8988T (cell line): ENCODE measurements around the gene WDR49.

Source experiments
- DNase-seq: peaks from one replicate; pipeline ENCODE4 v3.0.0; 2011

The WDR49 gene

DNA sequence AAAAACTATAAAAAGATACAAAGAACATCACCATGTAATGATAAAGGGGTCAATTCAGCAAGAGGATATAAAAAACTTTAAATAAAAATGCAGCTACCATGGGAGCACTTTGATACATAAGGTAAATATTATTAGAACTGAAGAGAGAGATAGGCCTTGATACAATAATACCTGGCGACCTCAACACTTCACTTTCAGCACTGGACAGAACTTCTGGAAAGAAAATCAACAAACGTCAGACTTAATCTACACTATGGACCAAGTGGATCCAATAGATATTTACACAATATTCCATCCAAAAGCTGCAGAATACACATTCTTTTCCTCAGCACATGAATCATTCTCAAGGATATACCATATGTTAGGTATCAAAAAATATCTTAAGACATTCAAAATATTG lies 42.0 kb downstream of the WDR49 start:
- DNase-seq = no peak

DNA sequence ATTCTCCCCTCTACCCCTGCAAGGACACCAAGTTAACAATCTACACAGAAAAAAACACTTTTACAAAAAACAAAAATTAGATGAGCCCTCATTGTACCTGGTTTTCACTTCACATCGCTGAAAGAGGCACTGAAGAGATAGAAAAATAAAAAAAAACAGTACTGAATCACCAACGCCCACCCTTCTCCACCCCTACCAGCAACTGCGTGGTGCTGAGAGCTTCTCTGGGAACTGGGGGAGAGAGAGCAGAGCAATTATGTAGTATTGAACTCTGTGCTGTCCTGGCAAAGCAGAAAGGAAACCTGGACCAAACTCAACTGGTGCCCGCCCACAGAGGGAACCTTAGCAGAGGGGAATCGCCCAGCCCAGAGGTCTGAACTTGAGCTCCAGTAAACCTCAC lies 44.6 kb downstream of the WDR49 start:
- DNase-seq = no peak

DNA sequence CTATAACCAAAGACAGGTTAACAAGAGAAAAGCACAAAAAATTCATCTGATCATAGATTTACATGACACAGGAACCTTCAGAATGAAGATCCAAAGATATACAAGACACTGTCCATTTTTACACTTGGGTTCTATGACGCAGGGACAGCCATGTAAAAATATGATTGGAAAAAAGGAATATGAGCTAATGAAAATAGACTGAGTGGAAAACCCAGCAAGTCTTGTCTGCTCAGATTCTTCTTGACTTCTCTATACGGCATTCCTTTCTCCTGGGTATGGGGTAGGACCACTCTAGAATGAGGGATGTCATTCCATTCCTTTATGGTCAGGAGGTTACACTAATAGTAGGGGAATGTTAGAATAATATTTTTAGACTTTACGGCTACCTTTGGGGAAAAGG lies 46.9 kb downstream of the WDR49 start:
- DNase-seq = no peak

DNA sequence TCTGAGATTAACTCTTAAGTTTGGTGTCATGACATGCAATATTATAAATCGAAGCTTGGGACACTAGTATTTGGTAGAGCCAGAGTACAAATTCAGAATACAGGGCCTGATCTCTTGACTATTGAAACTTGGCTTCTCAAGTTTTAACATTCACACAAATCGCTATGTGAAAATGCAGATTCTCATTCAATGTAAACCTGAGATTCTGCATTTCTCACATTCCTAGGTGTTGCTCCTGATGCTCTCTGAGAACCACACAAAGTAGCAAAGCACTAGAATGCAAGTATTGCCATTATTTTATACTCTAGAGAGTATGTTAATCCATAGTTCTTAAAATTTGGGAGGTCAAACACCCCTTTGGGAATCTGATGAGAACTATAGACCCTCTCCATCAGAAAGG lies 47.9 kb downstream of the WDR49 start:
- no peak for DNase-seq

DNA sequence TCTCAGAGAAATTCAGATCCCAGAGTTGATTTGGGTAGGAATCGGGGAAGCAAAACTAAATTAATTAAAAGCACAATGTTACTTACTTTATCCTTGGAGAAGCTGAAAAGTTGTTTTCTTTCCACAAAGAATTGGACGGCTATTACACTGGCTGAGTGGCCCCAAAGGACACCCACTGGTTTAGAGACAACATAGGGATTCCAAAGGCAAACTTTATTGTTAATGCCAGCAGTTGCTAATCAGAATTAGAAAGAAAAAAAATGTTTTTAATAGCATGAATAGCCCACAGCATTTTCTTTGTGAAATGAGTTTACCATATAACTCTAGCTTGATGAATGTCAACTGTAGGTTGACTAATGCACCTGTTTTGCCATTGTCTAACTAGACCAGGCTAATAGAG lies 51.7 kb downstream of the WDR49 start:
- DNase-seq = no peak

DNA sequence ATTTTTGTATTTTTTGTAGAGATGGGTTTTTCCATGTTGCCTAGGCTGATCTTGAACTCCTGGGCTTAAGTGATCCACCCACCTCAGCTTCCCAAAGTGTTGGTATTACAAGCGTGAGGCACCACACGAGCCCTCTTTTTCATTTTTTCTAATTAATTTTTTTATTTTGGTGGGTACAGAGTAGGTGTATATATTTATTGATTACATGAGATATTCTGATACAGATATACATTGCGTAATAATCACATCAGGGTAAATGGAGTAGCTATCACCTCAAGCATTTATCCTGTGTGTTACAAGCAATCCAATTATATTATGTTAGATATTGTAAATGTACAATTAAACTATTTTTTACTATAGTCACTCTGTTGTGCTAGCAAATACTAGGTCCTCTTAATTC lies 66.1 kb downstream of the WDR49 start:
- no peak for DNase-seq

DNA sequence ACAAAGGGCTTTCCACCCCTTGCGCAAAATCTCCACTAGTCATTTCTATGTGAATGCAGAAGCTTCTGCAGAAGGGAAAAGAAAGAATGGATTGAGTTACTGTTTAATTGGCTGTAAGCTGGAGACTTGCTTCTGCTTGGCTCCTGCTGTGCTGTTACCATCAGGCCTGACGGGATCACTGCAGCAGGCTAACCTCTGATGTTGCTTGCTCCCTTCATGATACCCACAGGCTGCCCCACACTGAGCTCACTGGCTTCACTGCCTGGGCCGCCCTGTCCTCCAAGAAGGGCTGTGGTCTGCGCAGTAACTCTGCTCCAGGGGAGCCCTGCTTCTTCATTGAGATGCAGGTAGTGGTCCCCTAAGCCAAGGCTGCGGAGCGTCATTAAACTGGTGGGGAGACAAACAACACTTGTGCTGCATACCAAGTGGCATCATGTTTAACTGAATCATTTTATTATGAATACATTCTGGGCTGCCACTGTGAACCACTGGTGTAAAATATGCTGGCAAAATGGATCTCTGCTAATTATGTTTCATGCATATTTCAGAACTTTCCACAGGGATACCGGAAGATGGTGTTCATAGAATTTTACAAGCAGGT lies 78.6 kb downstream of the WDR49 start:
- DNase-seq = no peak

DNA sequence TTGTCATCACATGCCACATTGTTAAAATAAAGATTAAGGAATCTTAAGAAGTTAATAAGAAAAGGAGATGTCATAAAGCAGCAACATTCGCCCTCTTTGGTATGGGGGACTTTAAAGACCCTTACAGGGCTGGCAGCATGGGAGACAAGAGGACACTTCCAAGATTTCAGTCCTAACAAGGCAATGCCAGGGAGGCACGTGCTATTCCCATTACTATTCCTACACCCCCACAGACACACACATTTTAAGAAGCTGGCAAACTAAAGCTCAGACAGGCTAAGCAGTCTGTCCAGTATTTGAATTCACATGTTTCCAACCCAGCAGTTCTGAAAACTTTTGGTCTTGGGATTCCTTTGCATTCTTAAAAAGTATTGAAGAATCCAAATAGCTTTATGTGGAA lies 80.8 kb downstream of the WDR49 start:
- DNase-seq = no peak

DNA sequence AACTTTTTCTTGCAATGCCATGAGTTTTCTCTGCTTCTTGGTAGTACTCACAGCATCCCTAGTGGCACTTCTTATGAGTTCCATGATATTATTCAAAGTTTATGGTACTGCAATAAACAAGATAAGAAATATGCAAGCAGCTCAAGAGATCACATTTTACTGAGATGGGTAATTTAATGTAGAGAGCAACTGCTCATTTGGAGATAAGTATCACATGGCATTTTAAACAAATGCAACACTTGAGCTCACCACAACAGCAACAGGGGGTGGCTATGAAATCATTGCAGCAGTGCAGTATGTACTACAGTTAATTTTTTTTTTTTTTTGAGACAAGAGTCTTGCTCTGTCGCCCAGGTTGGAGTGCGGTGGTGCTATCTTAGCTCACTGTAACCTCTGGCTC lies 85.1 kb downstream of the WDR49 start:
- DNase-seq = no peak

DNA sequence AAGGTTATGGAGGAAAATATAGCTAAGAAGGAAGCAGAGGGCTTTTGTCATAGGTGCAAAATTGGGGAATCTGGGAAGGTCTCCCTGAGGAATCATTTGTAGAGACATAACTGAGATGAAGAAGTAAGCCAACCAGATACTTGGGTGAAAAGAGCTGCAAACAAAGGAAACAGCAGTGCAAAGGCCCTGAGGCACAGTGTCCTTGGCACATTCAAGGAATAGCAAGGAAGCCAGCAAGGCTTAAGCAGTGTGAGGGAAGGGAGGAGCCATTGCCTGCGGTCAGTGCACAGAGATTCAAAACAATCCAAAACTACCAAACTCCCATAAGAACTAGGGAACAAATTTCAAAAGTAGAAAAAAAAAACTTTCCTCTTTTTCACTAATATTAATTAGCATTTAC lies 88.3 kb downstream of the WDR49 start:
- DNase-seq = no peak

DNA sequence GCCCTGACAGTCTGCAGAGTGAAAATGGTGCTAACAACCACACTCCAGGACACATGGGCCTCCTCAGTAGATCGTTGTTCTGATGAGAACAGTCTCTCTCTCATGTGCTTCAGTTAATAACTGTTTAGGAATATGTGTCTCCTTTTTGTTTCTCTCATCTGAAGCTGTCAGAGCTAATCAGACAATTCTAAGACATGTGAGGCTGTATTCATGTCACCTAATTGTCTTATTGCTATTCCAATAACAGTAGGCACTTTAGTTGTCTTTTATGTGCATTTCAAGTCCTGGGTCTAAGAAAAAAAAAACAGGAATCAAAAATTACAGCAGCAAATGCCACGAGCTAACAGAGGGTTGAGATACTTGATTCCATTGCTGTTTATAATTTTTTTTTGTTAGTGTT lies 89.1 kb downstream of the WDR49 start:
- DNase-seq = no peak

DNA sequence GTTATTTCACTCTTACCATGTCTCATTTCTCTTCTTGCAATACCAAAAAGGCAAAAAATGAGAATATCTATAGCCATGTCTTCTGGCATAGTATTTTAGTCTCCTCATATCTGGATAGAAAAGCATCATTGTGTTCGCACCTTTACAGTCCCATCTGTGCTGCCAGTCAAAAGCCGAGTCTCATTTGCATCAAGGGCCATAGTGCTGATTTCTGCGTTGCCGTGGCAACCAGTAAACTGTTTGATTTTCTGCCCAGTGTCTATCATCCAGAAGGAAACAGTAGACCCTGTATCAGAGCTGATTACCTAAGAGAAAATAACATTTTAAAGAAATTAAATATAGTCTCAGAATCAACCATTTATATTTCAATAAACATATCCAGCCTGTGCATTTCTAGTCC lies 93.8 kb downstream of the WDR49 start:
- DNase-seq = no peak

DNA sequence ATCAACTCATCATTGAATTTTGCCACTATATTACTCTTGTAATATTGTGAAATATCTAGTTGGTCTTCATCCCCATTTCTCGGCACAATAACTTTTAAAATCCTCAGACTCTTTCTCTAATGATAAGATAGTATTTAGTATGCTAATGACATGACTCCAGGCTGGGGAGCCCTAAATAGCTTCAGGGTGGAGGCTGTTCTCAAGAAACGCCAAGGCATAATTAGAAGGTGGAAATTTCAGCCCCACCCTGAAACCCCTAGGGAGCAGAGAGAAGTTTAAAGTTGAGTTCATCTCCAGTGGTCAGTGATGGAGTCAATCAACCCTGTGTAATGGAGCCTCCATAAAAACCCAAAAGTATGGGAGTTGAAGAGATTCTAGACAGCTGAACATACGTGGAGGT lies 98.8 kb downstream of the WDR49 start:
- no peak for DNase-seq

DNA sequence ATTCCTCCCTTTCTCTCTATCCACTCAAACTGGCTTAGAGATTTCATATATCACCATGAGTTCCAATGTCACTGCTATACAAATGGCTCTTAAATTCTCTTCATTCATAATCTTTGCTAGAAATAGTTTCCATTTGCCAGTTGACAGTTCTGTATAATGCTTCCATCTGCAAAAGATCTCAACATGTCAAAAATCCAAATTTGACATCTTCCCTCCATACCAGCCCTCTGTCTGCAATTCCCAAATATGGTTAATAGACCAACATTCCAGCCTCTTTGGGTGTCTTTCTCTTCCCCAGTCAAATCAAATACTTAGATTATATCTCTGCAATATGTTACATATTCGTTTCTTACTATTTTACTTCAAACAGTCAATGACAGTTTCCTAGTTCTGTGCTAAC lies 115.7 kb downstream of the WDR49 start:
- no peak for DNase-seq

DNA sequence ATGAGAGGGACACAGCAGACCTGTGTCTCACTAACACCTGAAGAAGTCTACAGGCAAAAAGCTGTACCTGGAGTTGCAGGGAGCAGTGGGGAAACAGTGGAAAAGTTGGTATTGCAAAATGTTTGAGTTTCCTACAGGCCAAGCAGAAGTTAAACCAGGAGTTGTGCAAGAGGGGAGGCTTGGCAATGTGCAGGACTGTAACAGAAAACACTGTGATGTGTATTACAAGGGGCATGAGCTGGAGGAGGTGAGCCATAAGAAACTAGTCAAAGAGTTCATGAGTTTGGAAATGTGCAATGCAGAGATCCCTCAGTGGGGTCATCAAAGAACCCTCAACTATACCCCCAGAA lies 132.8 kb downstream of the WDR49 start:
- no peak for DNase-seq

DNA sequence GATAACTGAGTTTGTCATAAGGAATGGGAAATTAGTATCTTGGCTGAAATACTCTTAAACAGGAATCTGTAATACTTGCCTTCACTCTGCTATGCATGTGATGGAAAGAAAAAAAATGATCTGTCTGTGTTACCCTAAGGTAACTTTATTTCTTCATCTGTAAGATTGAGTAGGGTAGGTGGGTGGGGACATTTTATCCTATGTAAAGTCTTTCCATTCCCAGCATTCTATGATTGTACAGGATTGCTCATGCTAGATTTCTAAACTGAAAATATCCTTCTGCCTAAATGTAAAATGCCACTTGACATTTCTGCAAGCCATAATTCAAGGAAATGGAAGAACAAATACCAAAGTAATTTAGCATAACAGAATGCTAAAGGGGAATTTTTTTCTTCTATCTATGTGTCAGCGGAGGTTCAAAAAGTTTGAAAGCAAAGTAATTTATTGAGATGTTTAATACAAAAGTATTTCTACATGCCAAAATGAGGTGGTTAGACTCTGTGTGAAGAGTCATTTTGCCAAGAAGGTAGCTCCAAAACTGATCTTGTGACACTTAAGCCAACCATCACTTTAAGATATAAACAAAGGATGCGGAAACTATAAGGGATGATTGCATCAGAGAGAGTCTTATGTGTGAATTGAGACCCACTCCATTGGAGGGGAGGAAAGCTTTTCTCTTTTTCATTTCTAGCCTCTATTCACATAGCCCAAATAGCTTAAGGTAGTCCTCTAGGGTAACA lies 133.3 kb downstream of the WDR49 start:
- DNase-seq = no peak

DNA sequence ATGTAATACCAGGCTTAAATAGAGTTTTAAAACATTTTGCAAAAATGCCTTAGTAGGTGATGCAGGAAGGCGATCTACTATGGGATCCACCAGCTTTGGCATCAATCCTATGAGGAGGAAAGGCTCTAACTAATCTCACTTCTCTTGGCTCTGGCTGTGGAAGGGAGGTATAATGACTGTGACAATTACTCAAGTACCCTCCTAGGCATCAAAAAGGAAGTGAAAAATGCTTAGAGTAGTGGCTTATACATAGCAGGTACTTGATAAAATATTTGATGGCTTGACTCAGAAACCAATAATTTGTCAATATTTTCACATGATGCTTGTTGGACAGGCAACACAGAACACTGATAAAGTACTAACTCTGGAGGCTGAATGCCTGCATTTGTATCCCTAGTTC lies 145.8 kb downstream of the WDR49 start:
- DNase-seq = no peak

DNA sequence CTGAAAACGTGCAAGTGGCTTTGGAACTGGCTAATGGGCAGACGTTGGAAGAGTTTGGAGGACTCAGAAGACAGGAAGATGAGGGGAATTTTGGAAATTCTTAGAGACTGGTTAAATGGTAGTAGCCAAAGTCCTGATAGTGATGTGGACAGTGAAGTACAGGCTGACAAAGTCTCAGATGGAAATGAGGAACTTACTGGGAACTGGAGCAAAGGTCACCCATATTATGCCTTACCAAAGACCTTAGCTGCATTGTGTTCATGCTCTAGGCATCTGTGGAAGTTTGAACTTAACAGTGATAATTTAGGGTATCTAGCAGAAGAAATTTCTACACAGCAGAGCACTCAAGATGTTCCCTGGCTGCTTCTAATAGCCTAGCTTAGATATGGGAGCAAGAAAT lies 151.3 kb downstream of the WDR49 start:
- no peak for DNase-seq

DNA sequence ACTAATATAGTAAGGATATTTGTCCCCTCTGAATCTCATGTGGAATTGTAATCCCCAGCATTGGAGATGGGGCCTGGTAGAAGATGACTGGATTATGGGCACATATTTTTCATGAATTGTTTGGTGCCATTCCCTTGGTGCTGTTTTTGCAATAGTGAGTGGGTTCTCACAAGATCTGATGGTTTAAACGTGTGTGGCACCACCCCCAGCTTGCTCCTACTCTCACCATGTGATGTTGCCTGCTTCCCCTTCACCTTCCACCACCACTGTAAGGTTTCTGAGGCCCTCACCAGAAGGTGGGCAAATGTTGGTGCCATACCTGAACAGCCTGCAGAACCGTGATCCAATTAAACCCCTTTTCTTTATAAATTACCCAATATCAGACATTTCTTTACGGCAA lies 151.8 kb downstream of the WDR49 start:
- no peak for DNase-seq

DNA sequence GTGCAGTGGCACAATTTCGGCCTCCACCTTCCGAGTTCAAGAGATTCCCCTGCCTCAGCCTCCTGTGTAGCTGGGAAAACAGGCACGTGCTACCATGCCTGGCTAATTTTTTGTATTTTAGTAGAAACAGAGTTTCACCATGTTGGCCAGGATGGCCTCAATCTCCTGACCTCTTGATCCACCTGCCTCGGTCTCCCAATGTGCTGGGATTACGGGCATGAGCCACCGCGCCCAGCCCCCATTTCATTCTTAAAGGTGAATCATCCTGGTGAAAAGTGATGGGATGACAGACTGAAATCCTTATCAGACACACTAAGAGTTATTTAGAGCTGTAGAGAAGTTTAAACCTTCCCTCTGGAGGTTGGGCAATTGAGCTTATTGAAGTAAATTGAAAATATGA lies 155.8 kb downstream of the WDR49 start:
- no peak for DNase-seq

DNA sequence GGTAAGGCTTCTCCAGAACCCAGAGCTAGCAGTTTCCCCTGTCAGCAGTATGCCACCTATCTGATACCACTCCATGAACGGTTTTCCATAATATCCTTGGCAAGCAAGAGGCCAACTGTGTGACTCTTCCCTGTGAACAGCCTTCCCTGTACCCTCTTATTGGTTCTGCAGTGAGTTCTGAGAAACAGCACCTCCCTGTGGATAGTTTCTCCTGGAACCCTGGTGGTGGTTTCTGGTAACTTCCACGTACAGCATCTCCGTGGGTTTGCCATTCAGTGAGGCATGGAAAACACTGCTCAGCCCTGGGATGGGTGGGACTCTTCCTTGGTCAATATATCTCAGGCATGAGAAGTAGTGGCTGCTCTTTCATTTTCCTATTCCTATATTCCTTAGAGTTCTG lies 160.5 kb downstream of the WDR49 start:
- DNase-seq = no peak

DNA sequence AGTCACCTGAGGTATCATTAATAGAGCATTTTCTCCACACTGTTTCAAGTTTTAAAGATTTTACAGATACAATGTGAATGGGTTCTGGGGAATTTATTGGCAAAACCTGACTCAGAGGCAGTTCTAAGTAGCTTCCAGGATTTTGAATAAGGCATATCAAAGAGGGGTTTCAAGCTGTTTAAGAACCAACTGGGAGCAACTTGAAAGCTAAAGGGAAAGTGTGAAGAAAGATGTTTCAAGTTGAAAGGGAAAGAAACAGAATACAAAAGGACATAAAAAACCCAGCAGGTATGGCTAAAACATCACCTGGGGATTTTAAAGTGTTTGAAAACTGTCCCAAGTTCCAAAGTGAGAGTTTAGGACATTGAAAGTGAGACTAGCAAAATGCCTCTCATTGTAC lies 162.1 kb downstream of the WDR49 start:
- DNase-seq = no peak

DNA sequence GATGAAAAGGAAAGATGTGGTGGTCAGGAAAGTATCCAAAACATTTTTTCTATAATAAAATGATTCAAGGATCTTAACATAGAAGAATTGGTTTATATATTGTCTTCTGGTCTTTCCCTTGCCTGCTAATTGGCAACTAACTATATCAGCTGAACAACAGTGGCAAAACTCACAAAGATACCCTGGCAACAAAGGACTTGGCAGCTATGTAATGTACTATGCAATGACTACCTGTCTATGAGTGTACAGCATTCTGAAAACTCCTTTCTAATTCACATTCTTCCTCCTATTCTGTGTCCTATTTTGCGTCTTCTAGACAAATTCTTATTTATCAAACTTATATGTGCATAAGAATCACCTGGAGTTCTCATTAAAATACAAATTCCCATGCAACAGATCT lies 164.2 kb downstream of the WDR49 start:
- DNase-seq = no peak

DNA sequence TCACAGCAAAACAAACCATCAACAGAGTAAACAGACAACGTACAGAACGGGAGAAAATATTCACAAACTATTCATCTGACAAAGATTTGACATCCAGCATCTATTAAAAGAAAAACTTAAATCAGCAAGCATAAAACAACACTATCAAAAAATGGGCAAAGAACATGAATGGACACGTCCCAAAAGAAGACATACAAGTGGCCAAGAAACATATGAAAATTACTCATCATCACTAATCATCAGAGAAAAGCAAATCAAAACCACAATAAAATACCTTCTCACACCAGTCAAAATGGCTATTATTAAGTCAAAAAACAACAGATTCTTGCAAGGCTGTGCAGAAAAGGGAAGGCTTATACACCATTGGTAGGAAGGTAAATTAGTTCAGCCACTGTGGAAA lies 166.2 kb downstream of the WDR49 start:
- DNase-seq = no peak

DNA sequence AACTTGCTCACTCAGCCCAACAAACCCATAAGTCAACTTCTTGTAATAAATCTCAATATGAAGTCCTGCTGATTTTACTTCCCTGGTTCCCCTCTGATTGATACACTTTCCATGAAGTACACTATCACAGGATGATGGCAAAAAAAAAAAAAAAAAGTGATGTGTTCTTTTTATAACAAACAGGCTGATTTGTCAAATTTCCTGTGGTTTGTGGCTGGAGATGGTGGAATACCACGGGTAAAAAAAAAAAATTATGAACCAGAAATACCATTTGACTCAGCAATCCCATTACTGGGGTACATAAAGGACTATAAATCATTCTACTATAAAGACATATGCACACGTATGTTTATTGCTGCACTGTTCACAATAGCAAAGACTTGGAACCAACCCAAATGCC lies 169.2 kb downstream of the WDR49 start:
- DNase-seq = no peak
